H1 (cell line): ENCODE data around the gene TFEC. TPM values are rescaled to one million over a fixed set of nuclear protein-coding genes. Genes with fewer than 3 reads are reported as not detected.

ENCODE experiments used
- CTCF ChIA-PET: fragments of 300-600 bp; sonication (Branson Sonifier 250); formaldehyde crosslinking; loops from one replicate; lab custom pipeline; 2021; ENCODE audit not compliant: partially characterized antibody; lab: Charles Lee
- POLR2A ChIA-PET: fragments of 300-600 bp; sonication (Branson Sonifier 250); formaldehyde crosslinking; loops from one replicate; lab custom pipeline; 2021; ENCODE audit warnings: inconsistent platforms; ENCODE audit not compliant: partially characterized antibody; lab: Charles Lee
- DNase-seq, 2 experiments: peaks; one replicate each; pipeline versions ENCODE4 v3.0.0 to v3.0.0-alpha.2; 2010 to 2022; ENCODE audit warnings: low spot score in 2 of 2, low read depth in 1 of 2, mixed read lengths in 1 of 2
- FAIRE-seq: peaks from 2 replicates; lab custom pipeline; 2011; peaks lifted over from hg19 to GRCh38; lab: Jason Lieb, UNC
- H2AFZ ChIP-seq: 2 replicates; pipeline ENCODE4 v1.8.1; 2012; ENCODE audit warnings: low read length, inconsistent platforms
- H2AK5ac ChIP-seq: 2 replicates; pipeline ENCODE4 v1.6.1; 2013; ENCODE audit warnings: low read depth, low read length
- H2BK120ac ChIP-seq: replicated peaks from 2 replicates; pipeline ENCODE3; 2013; ENCODE audit warnings: low read depth, low read length, inconsistent platforms
- H2BK12ac ChIP-seq: 2 replicates; pipeline ENCODE4 v1.6.1; 2013; ENCODE audit warnings: low read depth, low read length
- H2BK15ac ChIP-seq: 2 replicates; pipeline ENCODE4 v1.6.1; 2013; ENCODE audit warnings: low read length
- H2BK20ac ChIP-seq: 2 replicates; pipeline ENCODE4 v1.6.1; 2013; ENCODE audit warnings: low read length
- H2BK5ac ChIP-seq: 2 replicates; pipeline ENCODE4 v1.6.1; 2013; ENCODE audit warnings: low read depth, low read length
- H3K14ac ChIP-seq: 2 replicates; pipeline ENCODE4 v1.6.1; 2013; ENCODE audit warnings: inconsistent platforms; ENCODE audit not compliant: insufficient read length
- H3K18ac ChIP-seq: 2 replicates; pipeline ENCODE4 v1.6.1; 2013; ENCODE audit warnings: low read length; ENCODE audit errors: extremely low read depth
- H3K23ac ChIP-seq: 2 replicates; pipeline ENCODE4 v1.6.1; 2013; ENCODE audit warnings: inconsistent platforms; ENCODE audit not compliant: insufficient read length
- H3K23me2 ChIP-seq: 2 replicates; pipeline ENCODE4 v1.6.1; 2013; ENCODE audit warnings: low read depth, low read length
- H3K27ac ChIP-seq: 2 replicates; pipeline ENCODE4 v1.6.1; 2011; ENCODE audit warnings: low read depth, low read length, inconsistent platforms
- H3K27me3 ChIP-seq, 4 experiments: replicated peaks in 1 of 4; 1 replicate in 1 of 4; 2 replicates in 3 of 4; pipeline versions ENCODE4 v1.6.1 to v1.8.1; 2011 to 2013; ENCODE audit warnings: low read length in 3 of 4, mild to moderate bottlenecking in 3 of 4, inconsistent platforms in 2 of 4, mixed read lengths in 2 of 4, moderate library complexity in 1 of 4; ENCODE audit not compliant: control insufficient read depth in 3 of 4, insufficient read depth in 3 of 4; ENCODE audit errors: extremely low read depth in 1 of 4
- H3K36me3 ChIP-seq, 4 experiments: 2 replicates each; pipeline versions ENCODE4 v1.6.1 to v1.8.1; 2011 to 2013; ENCODE audit warnings: mild to moderate bottlenecking in 4 of 4, low read length in 3 of 4, moderate library complexity in 2 of 4, control low read depth in 1 of 4, inconsistent platforms in 1 of 4; ENCODE audit not compliant: insufficient read depth in 4 of 4, control insufficient read depth in 2 of 4
- H3K4ac ChIP-seq: replicated peaks from 2 replicates; pipeline ENCODE3; 2013; ENCODE audit warnings: low read length, low read depth, mixed read lengths, inconsistent platforms; ENCODE audit not compliant: insufficient read length
- H3K4me1 ChIP-seq, 4 experiments: replicated peaks in 1 of 4; 1 replicate in 1 of 4; 2 replicates in 3 of 4; pipeline versions ENCODE4 v1.6.1 to v1.8.1; 2011 to 2013; ENCODE audit warnings: low read length in 3 of 4, inconsistent platforms in 2 of 4, mixed read lengths in 1 of 4; ENCODE audit not compliant: insufficient read depth in 4 of 4, control insufficient read depth in 3 of 4
- H3K4me2 ChIP-seq, 2 experiments: 2 replicates each; pipeline versions ENCODE4 v1.6.1 to v1.8.1; 2011 to 2013; ENCODE audit warnings: low read depth in 2 of 2, low read length in 2 of 2, control low read depth in 1 of 2, inconsistent platforms in 1 of 2, mild to moderate bottlenecking in 1 of 2; ENCODE audit not compliant: insufficient read depth in 1 of 2
- H3K4me3 ChIP-seq, 4 experiments: fragments of 200-600, 300-600 bp in 1 of 4; sonication (generic), shearing (Covaris generic), sonication (Bioruptor Twin) in 1 of 4; 2 replicates each; pipeline versions ENCODE4 v1.5.1 to v1.8.1; 2011 to 2016; ENCODE audit warnings: low read length in 4 of 4, low read depth in 3 of 4, control low read depth in 2 of 4, inconsistent platforms in 2 of 4, mild to moderate bottlenecking in 2 of 4, mixed read lengths in 1 of 4, moderate library complexity in 1 of 4; ENCODE audit not compliant: insufficient read depth in 2 of 4; ENCODE audit errors: extremely low read depth in 1 of 4
- H3K56ac ChIP-seq: replicated peaks from 2 replicates; pipeline ENCODE3; 2013; ENCODE audit warnings: low read depth, mild to moderate bottlenecking, mixed read lengths, low read length, inconsistent platforms; ENCODE audit not compliant: insufficient read length
- H3K79me1 ChIP-seq: 2 replicates; pipeline ENCODE4 v1.6.1; 2013; ENCODE audit warnings: low read depth, low read length, control low read depth
- H3K79me2 ChIP-seq, 2 experiments: 2 replicates each; pipeline versions ENCODE4 v1.6.1 to v1.8.1; 2012 to 2013; ENCODE audit warnings: low read length in 2 of 2, mild to moderate bottlenecking in 2 of 2, inconsistent platforms in 1 of 2; ENCODE audit not compliant: insufficient read depth in 2 of 2, control insufficient read depth in 1 of 2
- H3K9ac ChIP-seq, 4 experiments: replicated peaks in 1 of 4; 1 replicate in 1 of 4; 2 replicates in 3 of 4; pipeline versions ENCODE4 v1.6.1 to v1.8.1; 2011 to 2013; ENCODE audit warnings: low read depth in 3 of 4, low read length in 3 of 4, control low read depth in 2 of 4, mild to moderate bottlenecking in 2 of 4, moderate library complexity in 2 of 4, inconsistent platforms in 1 of 4; ENCODE audit errors: extremely low read depth in 1 of 4
- H3K9me3 ChIP-seq, 2 experiments: 2 replicates each; pipeline versions ENCODE4 v1.6.1 to v1.8.1; 2012 to 2013; ENCODE audit warnings: mild to moderate bottlenecking in 2 of 2, moderate library complexity in 2 of 2, control low read depth in 1 of 2, inconsistent platforms in 1 of 2, low read depth in 1 of 2, low read length in 1 of 2, mixed read lengths in 1 of 2; ENCODE audit not compliant: insufficient read depth in 2 of 2
- H4K20me1 ChIP-seq, 2 experiments: replicated peaks in 1 of 2; 2 replicates each; pipeline versions ENCODE3 to v1.8.1; 2011 to 2013; ENCODE audit warnings: inconsistent platforms in 2 of 2, low read length in 2 of 2, mild to moderate bottlenecking in 1 of 2; ENCODE audit not compliant: insufficient read depth in 2 of 2, control insufficient read depth in 1 of 2
- H4K5ac ChIP-seq: 2 replicates; pipeline ENCODE4 v1.6.1; 2013; ENCODE audit warnings: low read length, low read depth, mixed read lengths, inconsistent platforms; ENCODE audit not compliant: insufficient read length
- H4K8ac ChIP-seq: 2 replicates; pipeline ENCODE4 v1.8.0; 2013; ENCODE audit warnings: mild to moderate bottlenecking, moderate library complexity, low read length, inconsistent platforms; ENCODE audit not compliant: insufficient read depth; ENCODE audit errors: extremely low read depth
- H4K91ac ChIP-seq: replicated peaks from 2 replicates; pipeline ENCODE3; 2013; ENCODE audit warnings: low read length, mixed read lengths, inconsistent platforms; ENCODE audit not compliant: insufficient read length
- CBX8 ChIP-seq: fragments of 300-800, 300-1000 bp; sonication (generic); IDR thresholded peaks from 2 replicates; pipeline ENCODE4 v1.7.1; 2016; ENCODE audit warnings: low read depth, low read length, borderline replicate concordance
- CTCF ChIP-seq, 3 experiments: IDR thresholded peaks; 1 replicate in 2 of 3; 2 replicates in 1 of 3; pipeline versions ENCODE4 v1.5.1 to v1.6.1; 2011; ENCODE audit warnings: low read length in 3 of 3, mild to moderate bottlenecking in 3 of 3, inconsistent platforms in 2 of 3, low read depth in 1 of 3, moderate library complexity in 1 of 3; ENCODE audit not compliant: insufficient read depth in 1 of 3; ENCODE audit errors: control extremely low read depth in 1 of 3
- POLR2A ChIP-seq, 2 experiments: IDR thresholded peaks; 1 replicate in 1 of 2; 2 replicates in 1 of 2; pipeline ENCODE4 v1.6.1; 2011; ENCODE audit warnings: low read depth in 2 of 2, low read length in 2 of 2, mild to moderate bottlenecking in 2 of 2; ENCODE audit errors: control extremely low read depth in 1 of 2
- POU5F1 ChIP-seq: IDR thresholded peaks from 2 replicates; pipeline ENCODE4 v1.6.1; 2011; ENCODE audit warnings: low read depth, mild to moderate bottlenecking, low read length, moderate library complexity
- RXRA ChIP-seq: IDR thresholded peaks from 2 replicates; pipeline ENCODE4 v1.6.1; 2011; ENCODE audit warnings: low read depth, mild to moderate bottlenecking, low read length, moderate library complexity; ENCODE audit not compliant: insufficient read depth
- SP2 ChIP-seq: IDR thresholded peaks from 2 replicates; pipeline ENCODE4 v1.6.1; 2012; ENCODE audit warnings: mild to moderate bottlenecking, low read length, inconsistent platforms
- TBP ChIP-seq: IDR thresholded peaks from 2 replicates; pipeline ENCODE4 v1.6.1; 2011; ENCODE audit warnings: low read depth, low read length, improper control_type of control experiment
- TEAD4 ChIP-seq: IDR thresholded peaks from 2 replicates; pipeline ENCODE4 v1.6.1; 2012; ENCODE audit warnings: low read depth, low read length, inconsistent platforms, mixed read lengths
- YY1 ChIP-seq: IDR thresholded peaks from 2 replicates; pipeline ENCODE4 v1.6.1; 2011; ENCODE audit warnings: low read depth, mild to moderate bottlenecking, low read length
- WGBS, 2 experiments: shearing (Covaris generic) in 1 of 2; methylation state at CpG; one replicate each; pipeline versions ENCODE4 v1.1.6 to v1.1.7; 2013 to 2015; ENCODE audit warnings: low lambda C conversion rate in 2 of 2, mixed read lengths in 2 of 2, inconsistent platforms in 1 of 2, low coverage in 1 of 2, missing lambda C conversion rate in 1 of 2; ENCODE audit not compliant: insufficient replicate concordance in 2 of 2, insufficient coverage in 1 of 2, insufficient read length in 1 of 2; ENCODE audit errors: extremely low coverage in 1 of 2, missing lambda C conversion rate in 1 of 2; 5-methylcytosine and 5-hydroxymethylcytosine counted together
- polyA plus RNA-seq, 7 experiments: library from polyadenylated mRNA; depleted of rRNA in 3 of 7; stranded (reverse) in 5 of 7; unstranded in 2 of 7; fragments of >200 nt in 5 of 7; fragments of 200-250 nt in 2 of 7; gene quantifications; 1 replicate in 5 of 7; 2 replicates in 1 of 7; 4 replicates in 1 of 7; pipeline versions ENCODE4 v1.2.1 to v1.2.3, GENCODE V29; 2011 to 2013; ENCODE audit warnings: missing spikeins in 2 of 7, mixed read lengths in 2 of 7
- total RNA-seq: library from RNA; stranded (reverse); fragmentation: NEBNext Ultra II Directional; extraction: Animal tissue kit (Norgen Biotek cat#: 25700); gene quantifications from 2 replicates; pipeline ENCODE4 v1.2.1, GENCODE V29; 2021
- TF ChIP-seq, protein P1 (sequence below): IDR thresholded peaks from 2 replicates; pipeline ENCODE4 v1.6.1; 2012; ENCODE audit warnings: low read length, inconsistent platforms

TFEC gene
- total and polyA plus RNA-seq, 2 of the 8 experiments (the other 6 are each of a cell fraction or from before 2014, with no cell fraction given), result not detected

GRCh38 chr7:115889669-115889984 is 140.9 kb downstream of the TFEC start:
- H4K91ac ChIP-seq, result no peak overlapping the region
- H4K20me1 ChIP-seq, result no peaks in the 10 kb centered on the region
- no peaks in the 10 kb centered on the region for H3K23me2 ChIP-seq
- no peak overlapping the region for H3K23ac ChIP-seq
- H3K18ac ChIP-seq, result no peak overlapping the region
- H3K4ac ChIP-seq, result no peak overlapping the region
- no peak overlapping the region for H3K4me3 ChIP-seq
- DNase-seq (no peak), FAIRE-seq (no peak)
- H2AFZ ChIP-seq, result no peak overlapping the region
- H3K27me3 ChIP-seq, result no peaks in the 10 kb centered on the region
- no peak overlapping the region for H3K27ac ChIP-seq
- no peaks in the 10 kb centered on the region for H3K4me1 ChIP-seq
- POLR2A ChIA-PET, result no interaction called here
- no peak overlapping the region for H2AK5ac ChIP-seq
- H3K4me2 ChIP-seq, result no peak overlapping the region
- no peak overlapping the region for H3K14ac ChIP-seq
- no peak overlapping the region for H2BK20ac ChIP-seq
- no peak overlapping the region for H4K5ac ChIP-seq
- no peak overlapping the region for H3K56ac ChIP-seq
- H3K79me2 ChIP-seq, result no peaks in the 10 kb centered on the region
- no peak overlapping the region for H3K9ac ChIP-seq
- H2BK5ac ChIP-seq, result no peak overlapping the region
- no peaks in the 10 kb centered on the region for H3K36me3 ChIP-seq
- no peak overlapping the region for H2BK12ac ChIP-seq
- CTCF ChIA-PET, result interaction anchor here (0.5 kb wide), 1 partner anchor 416 kb away, joined by 3 read pairs; no protein-coding TSS in a partner anchor
- no peak overlapping the region for H2BK120ac ChIP-seq
- H2BK15ac ChIP-seq, result no peak overlapping the region
- 0 out of 4 replicates have a peak, but pooled peaks cover 0 to 2% of the 10 kb centered on the region in 2 experiments for H3K9me3 ChIP-seq
- H3K79me1 ChIP-seq, result no peaks in the 10 kb centered on the region
- 93% methylated on average over 3 of the region's 3 CpGs; no CpG with 5 or more reads in 1 of the 2 experiments for WGBS, 2 experiments
- H4K8ac ChIP-seq, result no peak overlapping the region
- TF ChIP-seq POU5F1, result no peak
- TF ChIP-seq POLR2A (IDR thresholded peaks at IDR 0.05; ENCODE audit: control extremely low read depth in 1 of 2, low read depth in 2 of 2, low read length in 2 of 2), result no peak
- no peak for TF ChIP-seq RXRA
- no peak for TF ChIP-seq TEAD4
- TF ChIP-seq CTCF (IDR thresholded peaks at IDR 0.05; ENCODE audit: control extremely low read depth in 1 of 3, insufficient read depth in 1 of 3, low read depth in 1 of 3, low read length in 3 of 3), result no peak
- no peak for TF ChIP-seq CBX8
- TF ChIP-seq SP2, result no peak
- TF ChIP-seq, protein P1, sequence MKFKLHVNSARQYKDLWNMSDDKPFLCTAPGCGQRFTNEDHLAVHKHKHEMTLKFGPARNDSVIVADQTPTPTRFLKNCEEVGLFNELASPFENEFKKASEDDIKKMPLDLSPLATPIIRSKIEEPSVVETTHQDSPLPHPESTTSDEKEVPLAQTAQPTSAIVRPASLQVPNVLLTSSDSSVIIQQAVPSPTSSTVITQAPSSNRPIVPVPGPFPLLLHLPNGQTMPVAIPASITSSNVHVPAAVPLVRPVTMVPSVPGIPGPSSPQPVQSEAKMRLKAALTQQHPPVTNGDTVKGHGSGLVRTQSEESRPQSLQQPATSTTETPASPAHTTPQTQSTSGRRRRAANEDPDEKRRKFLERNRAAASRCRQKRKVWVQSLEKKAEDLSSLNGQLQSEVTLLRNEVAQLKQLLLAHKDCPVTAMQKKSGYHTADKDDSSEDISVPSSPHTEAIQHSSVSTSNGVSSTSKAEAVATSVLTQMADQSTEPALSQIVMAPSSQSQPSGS, result no peak
- no peak for TF ChIP-seq TBP
- TF ChIP-seq YY1, result no peak
